Activated CD4-positive, alpha-beta T cell treated with anti-CD3 and anti-CD28 coated beads, Interleukin-2, amount 10 ng/mL, durations not matched to agents 24 days and 14 days (primary cell): Measurements from ENCODE around the gene SGCE. TPM values are rescaled to one million over a fixed set of nuclear protein-coding genes. Genes with fewer than 3 reads are reported as not detected.

Source experiments
- DNase-seq: peaks from one replicate; pipeline ENCODE4 v3.0.0; 2022
- H3K27ac Mint-ChIP-seq: one replicate; pipeline ENCODE4 v1.8.0; 2022; ENCODE audit warnings: mild to moderate bottlenecking, mixed read lengths
- H3K27me3 Mint-ChIP-seq: one replicate; pipeline ENCODE4 v1.8.0; 2022; ENCODE audit warnings: mixed read lengths
- H3K36me3 Mint-ChIP-seq: one replicate; pipeline ENCODE4 v1.8.0; 2022; ENCODE audit warnings: low read depth, mild to moderate bottlenecking, mixed read lengths
- H3K4me1 Mint-ChIP-seq: one replicate; pipeline ENCODE4 v1.8.0; 2021; ENCODE audit warnings: mixed read lengths
- H3K4me3 Mint-ChIP-seq: one replicate; pipeline ENCODE4 v1.8.0; 2022; ENCODE audit warnings: mild to moderate bottlenecking, moderate library complexity, mixed read lengths
- H3K9me3 Mint-ChIP-seq: one replicate; pipeline ENCODE4 v1.8.0; 2021; ENCODE audit warnings: mixed read lengths
- intact Hi-C: fragments of 100-400 bp; cut with micrococcal nuclease; formaldehyde crosslinking; loops from one replicate; pipeline ENCODE4 v1.15.1; 2023
- total RNA-seq: library from RNA; stranded (reverse); gene quantifications from 2 replicates; pipeline ENCODE4 v1.2.3, GENCODE V29; 2022

SGCE gene
- total RNA-seq, 1 donor from 2014 or later = not detected

- DNase-seq = no peak
- no peak overlapping the region for H3K27ac Mint-ChIP-seq
- no peaks in the 10 kb centered on the region for H3K27me3 Mint-ChIP-seq
- intact Hi-C loops = no loop called here
- H3K36me3 Mint-ChIP-seq = no peaks in the 10 kb centered on the region
- H3K4me3 Mint-ChIP-seq = no peak overlapping the region
- H3K9me3 Mint-ChIP-seq = peaks cover 3% of the 10 kb centered on the region
- H3K4me1 Mint-ChIP-seq = no peaks in the 10 kb centered on the region
These were observed 64.8 kb downstream of the SGCE start for GRCh38 chr7:94591176-94591575.

GRCh38 chr7:94590526-94591162, 65.3 kb downstream of the SGCE start:
- H3K27ac Mint-ChIP-seq = no peak overlapping the region

DNA sequence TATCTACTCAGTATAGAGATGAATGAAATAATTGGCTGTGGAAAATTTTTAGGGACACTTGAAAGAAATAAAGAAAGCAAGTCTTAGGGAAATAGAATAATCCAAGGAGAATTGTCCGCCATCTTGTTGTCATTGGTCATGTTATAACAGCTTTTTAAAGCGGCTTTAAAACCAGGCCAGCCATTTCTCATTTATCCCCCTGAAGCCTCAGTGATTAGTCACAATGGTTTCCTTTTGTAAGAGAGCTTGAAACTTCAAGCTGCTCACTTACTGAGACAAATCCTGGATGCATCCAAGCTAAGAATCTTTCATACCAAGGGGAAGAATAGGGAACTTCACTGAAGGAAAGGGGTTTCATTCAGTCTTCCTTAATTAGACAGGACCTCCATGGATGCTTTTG, 67.9 kb downstream of the SGCE start:
- intact Hi-C loops = no loop called here
- Mint-ChIP-seq H3K4me1 (no peaks in the 10 kb centered on the region), H3K36me3 (no peaks in the 10 kb centered on the region), H3K27me3 (no peaks in the 10 kb centered on the region), H3K27ac (no peak overlapping the region), H3K9me3 (peaks cover 3% of the 10 kb centered on the region), H3K4me3 (no peak overlapping the region)
- no peak for DNase-seq

More at GRCh38 chr7:94590526-94591162, 65.3 kb downstream of the SGCE start:
- no peaks in the 10 kb centered on the region for H3K27me3 Mint-ChIP-seq
- H3K4me3 Mint-ChIP-seq = no peak overlapping the region
- H3K4me1 Mint-ChIP-seq = no peaks in the 10 kb centered on the region
- intact Hi-C loops = no loop called here
- no peak for DNase-seq
- H3K9me3 Mint-ChIP-seq = peaks cover 3% of the 10 kb centered on the region
- no peaks in the 10 kb centered on the region for H3K36me3 Mint-ChIP-seq

GRCh38 chr7:94584113-94584512, 71.8 kb downstream of the SGCE start:
- intact Hi-C loops = no loop called here
- Mint-ChIP-seq H3K4me1 (no peaks in the 10 kb centered on the region), H3K27me3 (no peaks in the 10 kb centered on the region), H3K36me3 (peaks cover 2% of the 10 kb centered on the region), H3K27ac (no peak overlapping the region), H3K9me3 (peaks cover 7% of the 10 kb centered on the region), H3K4me3 (no peak overlapping the region)
- DNase-seq = no peak

DNA sequence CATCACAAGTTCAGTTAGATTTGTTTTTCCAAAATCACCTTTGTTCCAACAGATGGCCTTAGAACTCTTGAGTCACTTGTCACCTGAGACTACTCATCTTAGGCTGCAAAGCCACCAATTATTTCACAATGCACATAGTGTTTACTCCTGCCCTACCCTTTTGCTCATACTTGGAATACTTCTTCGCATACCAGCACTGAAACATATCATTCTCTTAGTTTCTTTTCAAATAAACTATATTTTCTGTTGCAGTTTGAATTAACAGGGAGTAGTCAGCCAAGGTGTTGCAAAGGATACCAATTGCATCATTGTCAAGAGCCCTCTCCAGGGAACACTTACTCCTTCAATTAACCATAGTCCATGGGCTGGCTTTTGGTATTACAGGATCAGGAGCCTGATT, 75.3 kb downstream of the SGCE start:
- no peak overlapping the region for H3K4me3 Mint-ChIP-seq
- DNase-seq = no peak
- H3K27me3 Mint-ChIP-seq = no peaks in the 10 kb centered on the region
- H3K36me3 Mint-ChIP-seq = peaks cover 2% of the 10 kb centered on the region
- no peak overlapping the region for H3K27ac Mint-ChIP-seq
- H3K9me3 Mint-ChIP-seq = peaks cover 4% of the 10 kb centered on the region
- intact Hi-C loops = no loop called here
- no peaks in the 10 kb centered on the region for H3K4me1 Mint-ChIP-seq

GRCh38 chr7:94579470-94579869, 76.5 kb downstream of the SGCE start:
- Mint-ChIP-seq H3K27me3 (no peaks in the 10 kb centered on the region), H3K4me1 (no peaks in the 10 kb centered on the region), H3K4me3 (no peak overlapping the region), H3K36me3 (peaks cover 7% of the 10 kb centered on the region), H3K27ac (no peak overlapping the region), H3K9me3 (peaks cover 4% of the 10 kb centered on the region)
- intact Hi-C loops = no loop called here
- no peak for DNase-seq

GRCh38 chr7:94578614-94579013, 77.3 kb downstream of the SGCE start:
- H3K9me3 Mint-ChIP-seq = peaks cover 4% of the 10 kb centered on the region
- no peaks in the 10 kb centered on the region for H3K4me1 Mint-ChIP-seq
- intact Hi-C loops = no loop called here
- no peak overlapping the region for H3K27ac Mint-ChIP-seq
- H3K4me3 Mint-ChIP-seq = no peak overlapping the region
- H3K27me3 Mint-ChIP-seq = no peaks in the 10 kb centered on the region
- no peak for DNase-seq
- peaks cover 10% of the 10 kb centered on the region for H3K36me3 Mint-ChIP-seq

DNA sequence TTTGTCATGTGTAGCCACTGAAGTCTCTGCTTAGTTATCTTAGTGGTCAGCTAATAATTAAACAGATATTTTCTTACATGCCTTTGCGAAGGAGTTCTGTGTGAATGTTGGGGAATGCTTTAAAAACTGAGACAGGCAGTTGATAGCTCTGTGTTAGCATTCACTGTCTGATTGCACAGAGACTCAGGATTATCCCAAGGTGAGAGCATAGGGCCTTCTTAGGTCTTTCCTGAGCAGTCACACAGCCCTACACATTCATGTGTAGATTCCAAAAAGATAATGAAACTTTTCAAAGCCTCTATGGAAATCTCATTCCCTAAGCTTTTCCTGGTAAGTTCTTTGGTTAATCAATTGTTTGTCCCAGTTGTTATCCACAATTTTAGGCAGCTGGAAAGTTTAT, 78.6 kb downstream of the SGCE start:
- H3K4me1 Mint-ChIP-seq = no peaks in the 10 kb centered on the region
- no peak overlapping the region for H3K4me3 Mint-ChIP-seq
- H3K9me3 Mint-ChIP-seq = peaks cover 4% of the 10 kb centered on the region
- intact Hi-C loops = no loop called here
- peaks cover 10% of the 10 kb centered on the region for H3K36me3 Mint-ChIP-seq
- DNase-seq = no peak
- H3K27me3 Mint-ChIP-seq = no peaks in the 10 kb centered on the region
- H3K27ac Mint-ChIP-seq = no peak overlapping the region

- intact Hi-C loops = no loop called here
- Mint-ChIP-seq H3K27me3 (no peaks in the 10 kb centered on the region), H3K4me3 (no peak overlapping the region), H3K4me1 (no peaks in the 10 kb centered on the region), H3K27ac (no peak overlapping the region), H3K9me3 (peaks cover 9% of the 10 kb centered on the region), H3K36me3 (peaks cover 10% of the 10 kb centered on the region)
- DNase-seq = no peak
These were observed 79.6 kb downstream of the SGCE start for GRCh38 chr7:94576316-94576715.

- peaks cover 10% of the 10 kb centered on the region for H3K9me3 Mint-ChIP-seq
- intact Hi-C loops = no loop called here
- DNase-seq = no peak
- no peak overlapping the region for H3K4me3 Mint-ChIP-seq
- H3K27me3 Mint-ChIP-seq = no peaks in the 10 kb centered on the region
- H3K27ac Mint-ChIP-seq = no peak overlapping the region
- H3K4me1 Mint-ChIP-seq = no peaks in the 10 kb centered on the region
- peaks cover 10% of the 10 kb centered on the region for H3K36me3 Mint-ChIP-seq
These were observed 80.3 kb downstream of the SGCE start for GRCh38 chr7:94575646-94576045.

GRCh38 chr7:94571816-94572215, 84.1 kb downstream of the SGCE start:
- H3K27ac Mint-ChIP-seq = no peak overlapping the region
- no peaks in the 10 kb centered on the region for H3K4me1 Mint-ChIP-seq
- H3K9me3 Mint-ChIP-seq = peaks cover 5% of the 10 kb centered on the region
- intact Hi-C loops = no loop called here
- H3K4me3 Mint-ChIP-seq = no peak overlapping the region
- H3K27me3 Mint-ChIP-seq = no peaks in the 10 kb centered on the region
- no peak for DNase-seq
- H3K36me3 Mint-ChIP-seq = peaks cover 8% of the 10 kb centered on the region

DNA sequence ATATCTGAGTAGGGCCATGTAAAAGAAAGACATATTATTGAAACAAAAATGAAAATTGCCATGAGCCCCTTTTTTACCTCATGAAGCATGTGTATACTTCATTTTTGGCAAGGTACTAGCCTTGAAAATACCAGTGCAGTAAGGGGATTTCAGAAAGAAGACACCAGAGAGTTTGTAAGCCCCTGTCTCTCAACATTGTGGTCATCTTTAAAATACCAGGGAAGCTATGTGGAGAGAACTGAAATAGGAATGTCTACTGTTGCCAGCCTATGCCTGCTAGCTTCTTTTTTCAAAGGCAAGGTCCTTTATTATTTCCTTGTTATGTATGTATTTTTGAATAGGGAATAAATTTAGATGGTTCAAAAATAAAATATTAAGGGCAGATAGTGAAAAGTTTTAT, 88.5 kb downstream of the SGCE start:
- DNase-seq = no peak
- Mint-ChIP-seq H3K36me3 (no peaks in the 10 kb centered on the region), H3K9me3 (peaks cover 5% of the 10 kb centered on the region), H3K27ac (no peak overlapping the region), H3K4me3 (no peak overlapping the region), H3K27me3 (no peaks in the 10 kb centered on the region), H3K4me1 (no peaks in the 10 kb centered on the region)
- intact Hi-C loops = no loop called here

DNA sequence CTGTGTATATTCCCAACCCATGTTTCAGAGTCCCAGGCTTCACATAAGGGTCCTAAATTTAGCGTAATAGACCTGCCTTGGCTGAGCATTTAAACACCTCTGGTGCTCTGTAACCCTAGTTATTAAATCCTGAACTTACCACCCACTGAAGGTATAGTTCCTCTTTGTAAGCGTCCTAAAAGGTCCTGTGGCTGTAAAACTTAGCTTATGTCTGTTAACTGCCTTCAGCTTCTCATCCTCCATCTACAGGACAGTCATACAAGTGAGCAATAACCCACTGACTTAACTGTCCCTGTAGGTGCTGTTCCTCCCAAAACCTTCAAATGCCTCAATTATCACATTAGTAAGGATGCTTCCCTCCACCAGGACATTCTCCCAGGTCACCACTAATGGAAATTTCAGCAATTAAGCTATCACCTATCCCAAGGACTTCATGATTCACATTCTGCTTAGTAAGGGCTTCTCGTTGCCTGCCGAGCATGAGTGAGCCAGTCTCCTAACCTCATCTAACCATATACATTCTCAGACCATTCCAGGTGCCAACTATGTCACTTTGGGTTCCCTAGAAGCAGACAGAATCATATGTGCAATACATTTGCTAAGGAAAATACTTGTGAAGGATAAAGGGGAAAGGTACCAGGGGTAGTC, 90.6 kb downstream of the SGCE start:
- no peaks in the 10 kb centered on the region for H3K4me1 Mint-ChIP-seq
- no peaks in the 10 kb centered on the region for H3K9me3 Mint-ChIP-seq
- intact Hi-C loops = no loop called here
- H3K36me3 Mint-ChIP-seq = no peaks in the 10 kb centered on the region
- no peak overlapping the region for H3K27ac Mint-ChIP-seq
- DNase-seq = no peak
- no peaks in the 10 kb centered on the region for H3K27me3 Mint-ChIP-seq
- no peak overlapping the region for H3K4me3 Mint-ChIP-seq

DNA sequence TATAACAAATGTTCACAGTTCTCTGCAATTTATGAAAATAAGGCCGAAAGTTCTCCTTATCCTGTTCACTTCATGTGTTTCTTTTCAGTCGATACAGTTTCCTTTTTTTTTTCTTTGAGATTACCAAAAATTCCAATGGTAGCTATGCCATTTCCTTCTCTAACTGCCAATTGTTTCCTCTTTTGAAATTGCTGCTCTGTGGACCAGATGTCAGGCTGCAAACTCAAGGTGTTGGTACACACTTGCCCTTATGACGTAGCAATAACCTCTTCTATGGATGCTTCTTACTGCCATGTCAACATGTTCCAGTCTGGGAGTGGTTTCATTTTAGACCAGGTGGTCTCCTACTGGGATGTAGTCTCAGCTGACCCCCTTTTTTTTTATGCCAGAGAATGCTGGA, 93.4 kb downstream of the SGCE start:
- intact Hi-C loops = no loop called here
- peaks cover 3% of the 10 kb centered on the region for H3K9me3 Mint-ChIP-seq
- no peaks in the 10 kb centered on the region for H3K4me1 Mint-ChIP-seq
- no peaks in the 10 kb centered on the region for H3K27me3 Mint-ChIP-seq
- no peak overlapping the region for H3K27ac Mint-ChIP-seq
- H3K36me3 Mint-ChIP-seq = peaks cover 4% of the 10 kb centered on the region
- H3K4me3 Mint-ChIP-seq = no peak overlapping the region
- DNase-seq = no peak
